SK-MEL-5 (cell line): ENCODE measurements around the gene STXBP2. TPM values are rescaled to one million over a fixed set of nuclear protein-coding genes. Genes with fewer than 3 reads are reported as not detected.

Experiments
- DNase-seq: peaks from one replicate; pipeline ENCODE4 v3.0.0-alpha.2; 2016; ENCODE audit warnings: low read depth, low spot score
- in situ Hi-C: cut with HindIII; loops from 2 replicates; pipeline ENCODE4 v1.10.0; 2016; ENCODE audit warnings: low sequenced_read_pairs, high pct_unique_total_duplicates, low pct_unique_long_range_greater_than_20kb
- total RNA-seq: library from RNA; depleted of rRNA; stranded (reverse); fragments of >200 nt; shearing (Covaris generic); gene quantifications from 2 replicates; pipeline ENCODE4 v1.2.3, GENCODE V29; 2014

Gene STXBP2
- total RNA-seq, 1 experiment from 2014 or later: 1.3 TPM

GRCh38 chr19:7610491-7611240 is 26.2 kb upstream of the STXBP2 start:
- no peak for DNase-seq
- in situ Hi-C loops: no loop called here

GRCh38 chr19:7611541-7612279 is 25.2 kb upstream of the STXBP2 start:
- no peak for DNase-seq
- in situ Hi-C loops: no loop called here

- in situ Hi-C loops: no loop called here
- no peak for DNase-seq
These were observed 24.3 kb upstream of the STXBP2 start for GRCh38 chr19:7612282-7613274.

GRCh38 chr19:7614859-7615741 is 21.8 kb upstream of the STXBP2 start:
- no peak for DNase-seq
- in situ Hi-C loops: no loop called here

- in situ Hi-C loops: no loop called here
- no peak for DNase-seq
These were observed 19.7 kb upstream of the STXBP2 start for GRCh38 chr19:7617172-7617571.

GRCh38 chr19:7617735-7618134 is 19.2 kb upstream of the STXBP2 start:
- in situ Hi-C loops: no loop called here
- DNase-seq: no peak

- DNase-seq: no peak
- in situ Hi-C loops: no loop called here
These were observed 18.6 kb upstream of the STXBP2 start for GRCh38 chr19:7618348-7618747.

- no peak for DNase-seq
- in situ Hi-C loops: no loop called here
These were observed 18.0 kb upstream of the STXBP2 start for GRCh38 chr19:7618771-7619510.

GRCh38 chr19:7619671-7620441 is 17.1 kb upstream of the STXBP2 start:
- in situ Hi-C loops: no loop called here
- no peak for DNase-seq

- in situ Hi-C loops: no loop called here
- no peak for DNase-seq
These were observed 16.2 kb upstream of the STXBP2 start for GRCh38 chr19:7620442-7621412.

- in situ Hi-C loops: no loop called here
- DNase-seq: no peak
These were observed 13.8 kb upstream of the STXBP2 start for GRCh38 chr19:7622933-7623685.

- no peak for DNase-seq
- in situ Hi-C loops: no loop called here
These were observed 12.9 kb upstream of the STXBP2 start for GRCh38 chr19:7623725-7624603.

- in situ Hi-C loops: no loop called here
- no peak for DNase-seq
These were observed 12.1 kb upstream of the STXBP2 start for GRCh38 chr19:7624810-7625209.
